ENCODE results near the gene SYT5.
A peak's percentile ranks its signal among the peaks of the same experiment; 100 is the strongest.
"Not testable (repeated sequence)": the region's sequence is repeated elsewhere in the genome, so short reads cannot be mapped to it uniquely, and the experiment has no call there.

SYT5 gene

GRCh38 chr19:55216461-55217198 lies 36.5 kb upstream of the SYT5 start:
- peaks cover 14% of the 10 kb centered on the region for H3K9me3 Mint-ChIP-seq
- peaks cover 21% of the 10 kb centered on the region for H3K36me3 Mint-ChIP-seq
- H3K27ac Mint-ChIP-seq, result no peak overlapping the region
- H3K4me3 Mint-ChIP-seq, result no peak overlapping the region
- H3K4me1 Mint-ChIP-seq, result peaks cover 11% of the 10 kb centered on the region
- no peak for ATAC-seq
- H3K27me3 Mint-ChIP-seq, result peaks cover 44% of the 10 kb centered on the region

GRCh38 chr19:55213547-55213946 lies 33.5 kb upstream of the SYT5 start:
- peaks cover 19% of the 10 kb centered on the region for H3K4me1 Mint-ChIP-seq
- H3K36me3 Mint-ChIP-seq, result peaks cover 6% of the 10 kb centered on the region
- H3K27me3 Mint-ChIP-seq, result peaks cover 69% of the 10 kb centered on the region
- no peak overlapping the region for H3K4me3 Mint-ChIP-seq
- H3K9me3 Mint-ChIP-seq, result peaks cover 9% of the 10 kb centered on the region
- no peak for ATAC-seq
- no peak overlapping the region for H3K27ac Mint-ChIP-seq

- no peak for ATAC-seq
- H3K4me3 Mint-ChIP-seq, result no peak overlapping the region
- H3K27me3 Mint-ChIP-seq, result peaks cover 71% of the 10 kb centered on the region
- peaks cover 19% of the 10 kb centered on the region for H3K4me1 Mint-ChIP-seq
- peaks cover 6% of the 10 kb centered on the region for H3K36me3 Mint-ChIP-seq
- peaks cover 9% of the 10 kb centered on the region for H3K9me3 Mint-ChIP-seq
- no peak overlapping the region for H3K27ac Mint-ChIP-seq
Observed at GRCh38 chr19:55212447-55212846, 32.4 kb upstream of the SYT5 start.

- peaks cover 6% of the 10 kb centered on the region for H3K36me3 Mint-ChIP-seq
- no peak overlapping the region for H3K4me3 Mint-ChIP-seq
- H3K27ac Mint-ChIP-seq, result no peak overlapping the region
- peaks cover 16% of the 10 kb centered on the region for H3K4me1 Mint-ChIP-seq
- H3K27me3 Mint-ChIP-seq, result peaks cover 69% of the 10 kb centered on the region
- ATAC-seq, result no peak
- peaks cover 9% of the 10 kb centered on the region for H3K9me3 Mint-ChIP-seq
Observed at GRCh38 chr19:55209693-55210472, 29.8 kb upstream of the SYT5 start.

GRCh38 chr19:55208880-55209692 lies 29.0 kb upstream of the SYT5 start, which contains the start of gene PTPRH:
PTPRH (minus strand) TSS chr19:55209501; CDS start chr19:55209433, 68 bp downstream.
- H3K27me3 Mint-ChIP-seq, result peaks cover 72% of the 10 kb centered on the region
- H3K36me3 Mint-ChIP-seq, result peaks cover 6% of the 10 kb centered on the region
- ATAC-seq, result peak; percentile 31
- H3K4me1 Mint-ChIP-seq, result peaks cover 16% of the 10 kb centered on the region
- no peak within 1 kb of the TSS for H3K4me3 Mint-ChIP-seq
- peaks cover 9% of the 10 kb centered on the region for H3K9me3 Mint-ChIP-seq
- no peak within 1 kb of the TSS for H3K27ac Mint-ChIP-seq

- no peak overlapping the region for H3K4me3 Mint-ChIP-seq
- H3K27ac Mint-ChIP-seq, result no peak overlapping the region
- peaks cover 71% of the 10 kb centered on the region for H3K27me3 Mint-ChIP-seq
- H3K4me1 Mint-ChIP-seq, result peaks cover 16% of the 10 kb centered on the region
- H3K36me3 Mint-ChIP-seq, result no peaks in the 10 kb centered on the region
- H3K9me3 Mint-ChIP-seq, result peaks cover 3% of the 10 kb centered on the region
- peak; percentile 50 for ATAC-seq
Observed at GRCh38 chr19:55206664-55207500, 26.8 kb upstream of the SYT5 start.

- not testable (repeated sequence) for H3K4me1 Mint-ChIP-seq, H3K27ac Mint-ChIP-seq, H3K9me3 Mint-ChIP-seq, H3K36me3 Mint-ChIP-seq, H3K4me3 Mint-ChIP-seq
- peak; percentile 50 for ATAC-seq
- peaks cover 84% of the 10 kb centered on the region for H3K27me3 Mint-ChIP-seq
Observed at GRCh38 chr19:55202199-55202598, 22.1 kb upstream of the SYT5 start.

- Mint-ChIP-seq H3K27me3 (peaks cover 81% of the 10 kb centered on the region), H3K4me3 (no peak overlapping the region), H3K27ac (no peak overlapping the region), H3K9me3 (peaks cover 3% of the 10 kb centered on the region), H3K36me3 (no peaks in the 10 kb centered on the region), H3K4me1 (no peaks in the 10 kb centered on the region)
- ATAC-seq, result no peak
Observed at GRCh38 chr19:55199620-55200204, 19.6 kb upstream of the SYT5 start.

GRCh38 chr19:55198651-55199050 lies 18.6 kb upstream of the SYT5 start:
- Mint-ChIP-seq H3K27me3 (peaks cover 75% of the 10 kb centered on the region), H3K4me1 (no peaks in the 10 kb centered on the region), H3K36me3 (no peaks in the 10 kb centered on the region), H3K4me3 (no peak overlapping the region), H3K27ac (no peak overlapping the region), H3K9me3 (peaks cover 3% of the 10 kb centered on the region)
- ATAC-seq, result no peak

- H3K36me3 Mint-ChIP-seq, result no peaks in the 10 kb centered on the region
- no peak overlapping the region for H3K4me3 Mint-ChIP-seq
- no peak for ATAC-seq
- H3K27me3 Mint-ChIP-seq, result peaks cover 77% of the 10 kb centered on the region
- no peak overlapping the region for H3K27ac Mint-ChIP-seq
- H3K4me1 Mint-ChIP-seq, result no peaks in the 10 kb centered on the region
- H3K9me3 Mint-ChIP-seq, result peaks cover 3% of the 10 kb centered on the region
Observed at GRCh38 chr19:55197528-55197927, 17.4 kb upstream of the SYT5 start.

GRCh38 chr19:55196803-55197202 lies 16.7 kb upstream of the SYT5 start:
- Mint-ChIP-seq H3K4me1 (no peaks in the 10 kb centered on the region), H3K9me3 (peaks cover 3% of the 10 kb centered on the region), H3K27me3 (peaks cover 77% of the 10 kb centered on the region), H3K4me3 (no peak overlapping the region), H3K27ac (no peak overlapping the region), H3K36me3 (no peaks in the 10 kb centered on the region)
- no peak for ATAC-seq

GRCh38 chr19:55193481-55193880 lies 13.4 kb upstream of the SYT5 start:
- Mint-ChIP-seq H3K4me1 (peaks cover 5% of the 10 kb centered on the region), H3K27ac (no peak overlapping the region), H3K36me3 (no peaks in the 10 kb centered on the region), H3K27me3 (peaks cover 54% of the 10 kb centered on the region), H3K4me3 (no peak overlapping the region), H3K9me3 (peaks cover 3% of the 10 kb centered on the region)
- no peak for ATAC-seq

GRCh38 chr19:55189403-55189835 lies 9.3 kb upstream of the SYT5 start:
- Mint-ChIP-seq H3K9me3 (no peaks in the 10 kb centered on the region), H3K27ac (no peak overlapping the region), H3K27me3 (peaks cover 52% of the 10 kb centered on the region), H3K4me1 (peaks cover 7% of the 10 kb centered on the region), H3K36me3 (no peaks in the 10 kb centered on the region), H3K4me3 (no peak overlapping the region)
- no peak for ATAC-seq

GRCh38 chr19:55188625-55189024 lies 8.5 kb upstream of the SYT5 start:
- Mint-ChIP-seq H3K4me3 (no peak overlapping the region), H3K4me1 (peaks cover 7% of the 10 kb centered on the region), H3K27ac (no peak overlapping the region), H3K36me3 (no peaks in the 10 kb centered on the region), H3K27me3 (peaks cover 54% of the 10 kb centered on the region), H3K9me3 (no peaks in the 10 kb centered on the region)
- ATAC-seq, result no peak

Measured in stimulated activated memory B cell treated with anti-CD40 and anti-IgM and Interleukin-4, amounts not matched to agents 10 μg/mL and 1 μg/mL and 100 μg/mL, for 72 hours (primary cell).